GM12878 (cell line): ENCODE data around the gene PDE8B. TPM values are rescaled to one million over a fixed set of nuclear protein-coding genes. Genes with fewer than 3 reads are reported as not detected.

ENCODE experiments used
- ATAC-seq: fragments of 200-7000 bp; cut with Tn5 transposase; 3 replicates; pipeline ENCODE4 v1.9.1; 2020; ENCODE audit warnings: mild to moderate bottlenecking, moderate library complexity
- BruUV-seq: library from RNA; stranded (reverse); fragments of 400-500 nt; replicated peaks from 2 replicates; lab custom pipeline; 2021; lab: Mats Ljungman, UMichigan
- CTCF ChIA-PET: fragments of 300-600 bp; sonication (Branson Sonifier 250); formaldehyde crosslinking; extraction: SDS; loops from one replicate; lab custom pipeline; 2021; ENCODE audit warnings: inconsistent platforms; lab: Yijun Ruan, JAX
- POLR2A ChIA-PET: fragments of 350-600 bp; formaldehyde crosslinking; extraction: SDS; loops from one replicate; lab custom pipeline; 2021; ENCODE audit warnings: inconsistent platforms; lab: Charles Lee
- RAD21 ChIA-PET: fragments of 300-600 bp; sonication (Branson Sonifier 250); formaldehyde crosslinking; loops from one replicate; lab custom pipeline; 2023; ENCODE audit warnings: antibody characterized with exemption; ENCODE audit not compliant: unreplicated experiment; lab: Charles Lee
- SMC1A ChIA-PET: fragments of 300-600 bp; sonication (Branson Sonifier 250); formaldehyde crosslinking; loops from one replicate; lab custom pipeline; 2023; ENCODE audit not compliant: unreplicated experiment, uncharacterized antibody; lab: Charles Lee
- DNase-seq: peaks from one replicate; pipeline ENCODE4 v3.0.0-alpha.2; 2011; ENCODE audit warnings: low read depth, low spot score
- FAIRE-seq: peaks from 3 replicates; lab custom pipeline; 2011; peaks lifted over from hg19 to GRCh38; lab: Jason Lieb, UNC
- H2AFZ ChIP-seq: 2 replicates; pipeline ENCODE4 v1.6.0; 2011; ENCODE audit warnings: low read depth, low read length, control low read depth; ENCODE audit not compliant: control insufficient read depth
- H3K27ac ChIP-seq: 2 replicates; pipeline ENCODE4 v1.5.1; 2011; ENCODE audit warnings: control low read depth; ENCODE audit not compliant: control insufficient read depth, insufficient read depth
- H3K27me3 ChIP-seq, 2 experiments: replicated peaks in 1 of 2; 2 replicates each; pipeline versions ENCODE4 v1.6.0 to v1.6.1; 2011; ENCODE audit warnings: low read length in 1 of 2; ENCODE audit not compliant: control insufficient read depth in 2 of 2, insufficient read depth in 2 of 2
- H3K36me3 ChIP-seq, 2 experiments: 2 replicates each; pipeline ENCODE4 v1.5.1; 2011; ENCODE audit warnings: low read length in 1 of 2; ENCODE audit not compliant: control insufficient read depth in 2 of 2, insufficient read depth in 2 of 2
- H3K4me1 ChIP-seq: 2 replicates; pipeline ENCODE4 v1.6.1; 2011; ENCODE audit warnings: mild to moderate bottlenecking, low read length, moderate library complexity, mixed read lengths; ENCODE audit not compliant: control insufficient read depth, insufficient read depth
- H3K4me2 ChIP-seq: 2 replicates; pipeline ENCODE4 v1.6.0; 2011; ENCODE audit warnings: control low read depth; ENCODE audit not compliant: control insufficient read depth, insufficient read depth
- H3K4me3 ChIP-seq: fragments of 200-600 bp; sonication (generic); 2 replicates; pipeline ENCODE4 v1.5.1; 2016
- H3K79me2 ChIP-seq: 2 replicates; pipeline ENCODE4 v1.6.0; 2011; ENCODE audit warnings: low read length; ENCODE audit not compliant: control insufficient read depth, insufficient read depth
- H3K9ac ChIP-seq: 2 replicates; pipeline ENCODE4 v1.8.0; 2011; ENCODE audit warnings: low read length, control low read depth, mixed read lengths; ENCODE audit not compliant: control insufficient read depth, insufficient read depth
- H3K9me3 ChIP-seq: replicated peaks from 3 replicates; pipeline ENCODE4 v1.5.1; 2011; ENCODE audit warnings: mild to moderate bottlenecking, low read length; ENCODE audit not compliant: control insufficient read depth, insufficient read depth
- H4K20me1 ChIP-seq: 2 replicates; pipeline ENCODE4 v1.6.0; 2011; ENCODE audit not compliant: control insufficient read depth, insufficient read depth
- BCLAF1 ChIP-seq: fragments of 450-650 bp; IDR thresholded peaks from 2 replicates; pipeline ENCODE4 v1.6.1; 2017; ENCODE audit warnings: antibody characterized with exemption, mild to moderate bottlenecking, moderate library complexity
- CBX3 ChIP-seq: fragments of 200-600 bp; sonication (generic); IDR thresholded peaks from 2 replicates; pipeline ENCODE4 v1.6.1; 2016; ENCODE audit warnings: low read depth, borderline replicate concordance
- CTCF ChIP-seq, 3 experiments: IDR thresholded peaks in 2 of 3; conservative IDR thresholded peaks in 1 of 3; 2 replicates each; pipeline ENCODE4 v1.5.1; 2011; ENCODE audit warnings: low read depth in 3 of 3, low read length in 3 of 3, mild to moderate bottlenecking in 3 of 3, control low read depth in 2 of 3, moderate library complexity in 2 of 3, inconsistent platforms in 1 of 3, mixed read lengths in 1 of 3; ENCODE audit not compliant: control insufficient read depth in 2 of 3, insufficient read depth in 1 of 3; ENCODE audit errors: extremely low read depth in 1 of 3
- EGR1 ChIP-seq, 2 experiments: IDR thresholded peaks; 1 replicate in 1 of 2; 2 replicates in 1 of 2; pipeline ENCODE4 v1.6.1; 2011 to 2012; ENCODE audit warnings: low read depth in 2 of 2, low read length in 2 of 2, borderline replicate concordance in 1 of 2, mild to moderate bottlenecking in 1 of 2, moderate library complexity in 1 of 2
- ELK1 ChIP-seq: IDR thresholded peaks from 2 replicates; pipeline ENCODE4 v1.6.1; 2012; ENCODE audit warnings: low read depth, low read length, improper control_type of control experiment
- FOXK2 ChIP-seq: fragments of 450-650 bp; IDR thresholded peaks from 2 replicates; pipeline ENCODE4 v1.6.1; 2017; ENCODE audit warnings: mild to moderate bottlenecking, moderate library complexity
- IKZF2 ChIP-seq, 2 experiments: fragments of 450-650 bp; IDR thresholded peaks; 2 replicates each; pipeline ENCODE4 v1.6.1; 2017; ENCODE audit warnings: mild to moderate bottlenecking in 2 of 2, moderate library complexity in 2 of 2
- KAT2A ChIP-seq: conservative IDR thresholded peaks from 2 replicates; pipeline ENCODE4 v1.6.1; 2011; ENCODE audit warnings: low read depth, low read length; ENCODE audit not compliant: control insufficient read depth
- NBN ChIP-seq: fragments of 450-650 bp; IDR thresholded peaks from 2 replicates; pipeline ENCODE4 v1.6.1; 2016
- NFXL1 ChIP-seq: fragments of 450-650 bp; IDR thresholded peaks from 2 replicates; pipeline ENCODE4 v1.6.1; 2017; ENCODE audit warnings: antibody characterized with exemption, mild to moderate bottlenecking, borderline replicate concordance
- NRF1 ChIP-seq: conservative IDR thresholded peaks from 2 replicates; pipeline ENCODE4 v1.6.1; 2011; ENCODE audit warnings: mild to moderate bottlenecking, low read depth, low read length, improper control_type of control experiment
- POLR2A ChIP-seq: IDR thresholded peaks from 2 replicates; pipeline ENCODE4 v1.6.1; 2011; ENCODE audit warnings: low read depth, mild to moderate bottlenecking, low read length
- RAD51 ChIP-seq: fragments of 450-650 bp; IDR thresholded peaks from 2 replicates; pipeline ENCODE4 v1.6.1; 2016; ENCODE audit warnings: moderate library complexity, mild to moderate bottlenecking, inconsistent platforms
- RFX5 ChIP-seq: IDR thresholded peaks from 2 replicates; pipeline ENCODE4 v1.6.1; 2011; ENCODE audit warnings: low read depth, low read length, improper control_type of control experiment
- SMAD5 ChIP-seq: IDR thresholded peaks from 2 replicates; pipeline ENCODE4 v1.6.1; 2016; ENCODE audit warnings: antibody characterized with exemption, low read depth
- SPI1 ChIP-seq: IDR thresholded peaks from 2 replicates; pipeline ENCODE4 v1.6.1; 2011; ENCODE audit warnings: low read depth, mild to moderate bottlenecking, low read length, moderate library complexity, borderline replicate concordance; ENCODE audit not compliant: insufficient read depth
- SUZ12 ChIP-seq: fragments of 200-600 bp; sonication (generic); IDR thresholded peaks from one replicate; pipeline ENCODE4 v1.6.1; 2018; ENCODE audit warnings: antibody characterized with exemption, mild to moderate bottlenecking; ENCODE audit not compliant: unreplicated experiment
- TAF1 ChIP-seq: IDR thresholded peaks from 2 replicates; pipeline ENCODE4 v1.6.1; 2011; ENCODE audit warnings: mild to moderate bottlenecking, low read depth, low read length, borderline replicate concordance
- TBL1XR1 ChIP-seq: IDR thresholded peaks from 2 replicates; pipeline ENCODE4 v1.6.1; 2012; ENCODE audit warnings: low read depth, low read length, improper control_type of control experiment
- ZNF207 ChIP-seq: fragments of 450-650 bp; IDR thresholded peaks from 2 replicates; pipeline ENCODE4 v1.6.1; 2014; ENCODE audit warnings: antibody characterized with exemption, mild to moderate bottlenecking, borderline replicate concordance
- ZNF24 ChIP-seq: fragments of 450-650 bp; IDR thresholded peaks from 2 replicates; pipeline ENCODE4 v1.6.1; 2017; ENCODE audit warnings: antibody characterized with exemption, mild to moderate bottlenecking
- WGBS: methylation state at CpG from one replicate; pipeline ENCODE4 v1.1.6; 2016; ENCODE audit warnings: low lambda C conversion rate; ENCODE audit not compliant: insufficient replicate concordance, insufficient coverage; ENCODE audit errors: missing lambda C conversion rate; 5-methylcytosine and 5-hydroxymethylcytosine counted together
- in situ Hi-C: fragments of 300-500 bp; cut with MboI; formaldehyde crosslinking; loops from 9 replicates; pipeline ENCODE4 v1.14.3; 2018; ENCODE audit warnings: mixed read lengths
- intact Hi-C: fragments of 100-400 bp; cut with micrococcal nuclease; formaldehyde crosslinking; loops from one replicate; pipeline ENCODE4 v1.14.2; 2022; ENCODE audit not compliant: unreplicated experiment
- polyA plus RNA-seq, 11 experiments: library from polyadenylated mRNA; depleted of rRNA in 4 of 11; unstranded in 6 of 11; stranded (reverse) in 5 of 11; fragments of >200 nt; fragmentation: Nextera tagmentation in 4 of 11; fragmentation: Illumina TruSeq in 1 of 11; extraction: Ambion mirVana in 4 of 11; extraction: Trizol in 1 of 11; gene quantifications; 1 replicate in 1 of 11; 2 replicates in 10 of 11; pipeline versions ENCODE4 v1.2.1 to v1.2.3, GENCODE V29; 2011 to 2016; ENCODE audit warnings: inconsistent platforms in 2 of 11, missing spikeins in 2 of 11, low read depth in 1 of 11
- total RNA-seq, 4 experiments: library from RNA; depleted of rRNA in 3 of 4; stranded (reverse); fragments of >200 nt in 3 of 4; fragmentation: Illumina TruSeq in 1 of 4; extraction: Trizol in 1 of 4; gene quantifications; 2 replicates each; pipeline versions ENCODE4 v1.2.1 to v1.2.3, GENCODE V29; 2013 to 2021

PDE8B gene
- total and polyA plus RNA-seq, 10 of the 15 experiments (the other 5 are each of a cell fraction or from before 2014, with no cell fraction given), result 0.03 to 0.44 (median 0.20) TPM; not detected in 3

- no peak for TF ChIP-seq RAD51
- no peak for TF ChIP-seq TAF1
- no peak for TF ChIP-seq ZNF24
- no peak for TF ChIP-seq NBN
- no peak for TF ChIP-seq RFX5
- no peak for TF ChIP-seq EGR1 (IDR thresholded peaks at IDR 0.05; ENCODE audit: borderline replicate concordance in 1 of 2, low read depth in 2 of 2, low read length in 2 of 2)
- TF ChIP-seq SUZ12, result no peak
- TF ChIP-seq IKZF2 (IDR thresholded peaks at IDR 0.05), result peak; percentile 50 to 57; a peak in 3 of 4 replicates
- no peak for TF ChIP-seq TBL1XR1
- no peak for TF ChIP-seq CBX3
Observed at GRCh38 chr5:77259476-77259875, 49.0 kb downstream of the PDE8B start (continued).

- in situ Hi-C loops, result no loop called here
- POLR2A ChIA-PET, result no interaction called here
- TF ChIP-seq CTCF (IDR thresholded peaks at IDR 0.05 in 2 of 3, conservative IDR thresholded peaks at IDR 0.05 in 1 of 3; ENCODE audit: control insufficient read depth in 2 of 3, extremely low read depth in 1 of 3, insufficient read depth in 1 of 3, low read depth in 3 of 3, low read length in 3 of 3), result no peak
- TF ChIP-seq SMAD5, result no peak
- no peak for TF ChIP-seq NRF1
- no peak for TF ChIP-seq ELK1
- TF ChIP-seq BCLAF1, result no peak
- no peak for TF ChIP-seq SPI1
- no peak for TF ChIP-seq RAD51
- no peak for TF ChIP-seq FOXK2
- no peak for TF ChIP-seq NFXL1
- no peak for TF ChIP-seq POLR2A
- TF ChIP-seq ZNF207, result no peak
- no peak for TF ChIP-seq KAT2A
Observed at GRCh38 chr5:77262697-77263096, 52.2 kb downstream of the PDE8B start.

More at GRCh38 chr5:77262697-77263096, 52.2 kb downstream of the PDE8B start:
- ChIA-PET CTCF (interaction anchor here (0.6 kb wide), 2 partner anchors 140 to 293 kb away, joined by 3 read pairs; no protein-coding TSS in a partner anchor), SMC1A (no interaction called here), RAD21 (no interaction called here)
- H3K79me2 ChIP-seq, result no peaks in the 10 kb centered on the region
- intact Hi-C loops, result no loop called here
- WGBS, result 19% methylated on average over 1 of the region's 1 CpG
- ATAC-seq, result no peak
- no peak overlapping the region for H3K9ac ChIP-seq
- H3K4me2 ChIP-seq, result no peak overlapping the region
- no peaks in the 10 kb centered on the region for H3K4me1 ChIP-seq
- no peak overlapping the region for H3K4me3 ChIP-seq
- H4K20me1 ChIP-seq, result no peaks in the 10 kb centered on the region
- H3K36me3 ChIP-seq, result no peaks in the 10 kb centered on the region
- no peaks in the 10 kb centered on the region for H3K27me3 ChIP-seq
- FAIRE-seq, result no peak
- DNase-seq, result no peak
- H3K27ac ChIP-seq, result no peak overlapping the region
- BruUV-seq, result no TSS peak
- no peak overlapping the region for H2AFZ ChIP-seq
- no peaks in the 10 kb centered on the region for H3K9me3 ChIP-seq
